H1 (cell line): ENCODE results near the gene PPP2R3A. TPM values are rescaled to one million over a fixed set of nuclear protein-coding genes. Genes with fewer than 3 reads are reported as not detected.

Source experiments
- CTCF ChIA-PET: fragments of 300-600 bp; sonication (Branson Sonifier 250); formaldehyde crosslinking; loops from one replicate; lab custom pipeline; 2021; ENCODE audit not compliant: partially characterized antibody; lab: Charles Lee
- POLR2A ChIA-PET: fragments of 300-600 bp; sonication (Branson Sonifier 250); formaldehyde crosslinking; loops from one replicate; lab custom pipeline; 2021; ENCODE audit warnings: inconsistent platforms; ENCODE audit not compliant: partially characterized antibody; lab: Charles Lee
- DNase-seq, 2 experiments: peaks; one replicate each; pipeline versions ENCODE4 v3.0.0 to v3.0.0-alpha.2; 2010 to 2022; ENCODE audit warnings: low spot score in 2 of 2, low read depth in 1 of 2, mixed read lengths in 1 of 2
- FAIRE-seq: peaks from 2 replicates; lab custom pipeline; 2011; peaks lifted over from hg19 to GRCh38; lab: Jason Lieb, UNC
- H2AFZ ChIP-seq: 2 replicates; pipeline ENCODE4 v1.8.1; 2012; ENCODE audit warnings: low read length, inconsistent platforms
- H2AK5ac ChIP-seq: 2 replicates; pipeline ENCODE4 v1.6.1; 2013; ENCODE audit warnings: low read depth, low read length
- H2BK120ac ChIP-seq: replicated peaks from 2 replicates; pipeline ENCODE3; 2013; ENCODE audit warnings: low read depth, low read length, inconsistent platforms
- H2BK12ac ChIP-seq: 2 replicates; pipeline ENCODE4 v1.6.1; 2013; ENCODE audit warnings: low read depth, low read length
- H2BK15ac ChIP-seq: 2 replicates; pipeline ENCODE4 v1.6.1; 2013; ENCODE audit warnings: low read length
- H2BK20ac ChIP-seq: 2 replicates; pipeline ENCODE4 v1.6.1; 2013; ENCODE audit warnings: low read length
- H2BK5ac ChIP-seq: 2 replicates; pipeline ENCODE4 v1.6.1; 2013; ENCODE audit warnings: low read depth, low read length
- H3K14ac ChIP-seq: 2 replicates; pipeline ENCODE4 v1.6.1; 2013; ENCODE audit warnings: inconsistent platforms; ENCODE audit not compliant: insufficient read length
- H3K18ac ChIP-seq: 2 replicates; pipeline ENCODE4 v1.6.1; 2013; ENCODE audit warnings: low read length; ENCODE audit errors: extremely low read depth
- H3K23ac ChIP-seq: 2 replicates; pipeline ENCODE4 v1.6.1; 2013; ENCODE audit warnings: inconsistent platforms; ENCODE audit not compliant: insufficient read length
- H3K23me2 ChIP-seq: 2 replicates; pipeline ENCODE4 v1.6.1; 2013; ENCODE audit warnings: low read depth, low read length
- H3K27ac ChIP-seq: 2 replicates; pipeline ENCODE4 v1.6.1; 2011; ENCODE audit warnings: low read depth, low read length, inconsistent platforms
- H3K27me3 ChIP-seq, 4 experiments: replicated peaks in 1 of 4; 1 replicate in 1 of 4; 2 replicates in 3 of 4; pipeline versions ENCODE4 v1.6.1 to v1.8.1; 2011 to 2013; ENCODE audit warnings: low read length in 3 of 4, mild to moderate bottlenecking in 3 of 4, inconsistent platforms in 2 of 4, mixed read lengths in 2 of 4, moderate library complexity in 1 of 4; ENCODE audit not compliant: control insufficient read depth in 3 of 4, insufficient read depth in 3 of 4; ENCODE audit errors: extremely low read depth in 1 of 4
- H3K36me3 ChIP-seq, 4 experiments: 2 replicates each; pipeline versions ENCODE4 v1.6.1 to v1.8.1; 2011 to 2013; ENCODE audit warnings: mild to moderate bottlenecking in 4 of 4, low read length in 3 of 4, moderate library complexity in 2 of 4, control low read depth in 1 of 4, inconsistent platforms in 1 of 4; ENCODE audit not compliant: insufficient read depth in 4 of 4, control insufficient read depth in 2 of 4
- H3K4ac ChIP-seq: replicated peaks from 2 replicates; pipeline ENCODE3; 2013; ENCODE audit warnings: low read length, low read depth, mixed read lengths, inconsistent platforms; ENCODE audit not compliant: insufficient read length
- H3K4me1 ChIP-seq, 4 experiments: replicated peaks in 1 of 4; 1 replicate in 1 of 4; 2 replicates in 3 of 4; pipeline versions ENCODE4 v1.6.1 to v1.8.1; 2011 to 2013; ENCODE audit warnings: low read length in 3 of 4, inconsistent platforms in 2 of 4, mixed read lengths in 1 of 4; ENCODE audit not compliant: insufficient read depth in 4 of 4, control insufficient read depth in 3 of 4
- H3K4me2 ChIP-seq, 2 experiments: 2 replicates each; pipeline versions ENCODE4 v1.6.1 to v1.8.1; 2011 to 2013; ENCODE audit warnings: low read depth in 2 of 2, low read length in 2 of 2, control low read depth in 1 of 2, inconsistent platforms in 1 of 2, mild to moderate bottlenecking in 1 of 2; ENCODE audit not compliant: insufficient read depth in 1 of 2
- H3K4me3 ChIP-seq, 4 experiments: fragments of 200-600, 300-600 bp in 1 of 4; sonication (generic), shearing (Covaris generic), sonication (Bioruptor Twin) in 1 of 4; 2 replicates each; pipeline versions ENCODE4 v1.5.1 to v1.8.1; 2011 to 2016; ENCODE audit warnings: low read length in 4 of 4, low read depth in 3 of 4, control low read depth in 2 of 4, inconsistent platforms in 2 of 4, mild to moderate bottlenecking in 2 of 4, mixed read lengths in 1 of 4, moderate library complexity in 1 of 4; ENCODE audit not compliant: insufficient read depth in 2 of 4; ENCODE audit errors: extremely low read depth in 1 of 4
- H3K56ac ChIP-seq: replicated peaks from 2 replicates; pipeline ENCODE3; 2013; ENCODE audit warnings: low read depth, mild to moderate bottlenecking, mixed read lengths, low read length, inconsistent platforms; ENCODE audit not compliant: insufficient read length
- H3K79me1 ChIP-seq: 2 replicates; pipeline ENCODE4 v1.6.1; 2013; ENCODE audit warnings: low read depth, low read length, control low read depth
- H3K79me2 ChIP-seq, 2 experiments: 2 replicates each; pipeline versions ENCODE4 v1.6.1 to v1.8.1; 2012 to 2013; ENCODE audit warnings: low read length in 2 of 2, mild to moderate bottlenecking in 2 of 2, inconsistent platforms in 1 of 2; ENCODE audit not compliant: insufficient read depth in 2 of 2, control insufficient read depth in 1 of 2
- H3K9ac ChIP-seq, 4 experiments: replicated peaks in 1 of 4; 1 replicate in 1 of 4; 2 replicates in 3 of 4; pipeline versions ENCODE4 v1.6.1 to v1.8.1; 2011 to 2013; ENCODE audit warnings: low read depth in 3 of 4, low read length in 3 of 4, control low read depth in 2 of 4, mild to moderate bottlenecking in 2 of 4, moderate library complexity in 2 of 4, inconsistent platforms in 1 of 4; ENCODE audit errors: extremely low read depth in 1 of 4
- H3K9me3 ChIP-seq, 2 experiments: 2 replicates each; pipeline versions ENCODE4 v1.6.1 to v1.8.1; 2012 to 2013; ENCODE audit warnings: mild to moderate bottlenecking in 2 of 2, moderate library complexity in 2 of 2, control low read depth in 1 of 2, inconsistent platforms in 1 of 2, low read depth in 1 of 2, low read length in 1 of 2, mixed read lengths in 1 of 2; ENCODE audit not compliant: insufficient read depth in 2 of 2
- H4K20me1 ChIP-seq, 2 experiments: replicated peaks in 1 of 2; 2 replicates each; pipeline versions ENCODE3 to v1.8.1; 2011 to 2013; ENCODE audit warnings: inconsistent platforms in 2 of 2, low read length in 2 of 2, mild to moderate bottlenecking in 1 of 2; ENCODE audit not compliant: insufficient read depth in 2 of 2, control insufficient read depth in 1 of 2
- H4K5ac ChIP-seq: 2 replicates; pipeline ENCODE4 v1.6.1; 2013; ENCODE audit warnings: low read length, low read depth, mixed read lengths, inconsistent platforms; ENCODE audit not compliant: insufficient read length
- H4K8ac ChIP-seq: 2 replicates; pipeline ENCODE4 v1.8.0; 2013; ENCODE audit warnings: mild to moderate bottlenecking, moderate library complexity, low read length, inconsistent platforms; ENCODE audit not compliant: insufficient read depth; ENCODE audit errors: extremely low read depth
- H4K91ac ChIP-seq: replicated peaks from 2 replicates; pipeline ENCODE3; 2013; ENCODE audit warnings: low read length, mixed read lengths, inconsistent platforms; ENCODE audit not compliant: insufficient read length
- POLR2A ChIP-seq, 2 experiments: IDR thresholded peaks; 1 replicate in 1 of 2; 2 replicates in 1 of 2; pipeline ENCODE4 v1.6.1; 2011; ENCODE audit warnings: low read depth in 2 of 2, low read length in 2 of 2, mild to moderate bottlenecking in 2 of 2; ENCODE audit errors: control extremely low read depth in 1 of 2
- POU5F1 ChIP-seq: IDR thresholded peaks from 2 replicates; pipeline ENCODE4 v1.6.1; 2011; ENCODE audit warnings: low read depth, mild to moderate bottlenecking, low read length, moderate library complexity
- RNF2 ChIP-seq: fragments of 200-900, 300-1000 bp; sonication (generic); IDR thresholded peaks from 2 replicates; pipeline ENCODE4 v1.7.1; 2016; ENCODE audit warnings: borderline replicate concordance, low read depth, mild to moderate bottlenecking, antibody characterized with exemption, low read length; ENCODE audit not compliant: poor library complexity, severe bottlenecking; ENCODE audit errors: missing control alignments
- SP4 ChIP-seq: IDR thresholded peaks from 2 replicates; pipeline ENCODE4 v1.6.1; 2012; ENCODE audit warnings: low read length, inconsistent platforms
- WGBS, 2 experiments: shearing (Covaris generic) in 1 of 2; methylation state at CpG; one replicate each; pipeline versions ENCODE4 v1.1.6 to v1.1.7; 2013 to 2015; ENCODE audit warnings: low lambda C conversion rate in 2 of 2, mixed read lengths in 2 of 2, inconsistent platforms in 1 of 2, low coverage in 1 of 2, missing lambda C conversion rate in 1 of 2; ENCODE audit not compliant: insufficient replicate concordance in 2 of 2, insufficient coverage in 1 of 2, insufficient read length in 1 of 2; ENCODE audit errors: extremely low coverage in 1 of 2, missing lambda C conversion rate in 1 of 2; 5-methylcytosine and 5-hydroxymethylcytosine counted together
- polyA plus RNA-seq, 7 experiments: library from polyadenylated mRNA; depleted of rRNA in 3 of 7; stranded (reverse) in 5 of 7; unstranded in 2 of 7; fragments of >200 nt in 5 of 7; fragments of 200-250 nt in 2 of 7; gene quantifications; 1 replicate in 5 of 7; 2 replicates in 1 of 7; 4 replicates in 1 of 7; pipeline versions ENCODE4 v1.2.1 to v1.2.3, GENCODE V29; 2011 to 2013; ENCODE audit warnings: missing spikeins in 2 of 7, mixed read lengths in 2 of 7
- total RNA-seq: library from RNA; stranded (reverse); fragmentation: NEBNext Ultra II Directional; extraction: Animal tissue kit (Norgen Biotek cat#: 25700); gene quantifications from 2 replicates; pipeline ENCODE4 v1.2.1, GENCODE V29; 2021

The PPP2R3A gene
- total and polyA plus RNA-seq, 2 of the 8 experiments (the other 6 are each of a cell fraction or from before 2014, with no cell fraction given), result 4.1 to 15.2 TPM

DNA sequence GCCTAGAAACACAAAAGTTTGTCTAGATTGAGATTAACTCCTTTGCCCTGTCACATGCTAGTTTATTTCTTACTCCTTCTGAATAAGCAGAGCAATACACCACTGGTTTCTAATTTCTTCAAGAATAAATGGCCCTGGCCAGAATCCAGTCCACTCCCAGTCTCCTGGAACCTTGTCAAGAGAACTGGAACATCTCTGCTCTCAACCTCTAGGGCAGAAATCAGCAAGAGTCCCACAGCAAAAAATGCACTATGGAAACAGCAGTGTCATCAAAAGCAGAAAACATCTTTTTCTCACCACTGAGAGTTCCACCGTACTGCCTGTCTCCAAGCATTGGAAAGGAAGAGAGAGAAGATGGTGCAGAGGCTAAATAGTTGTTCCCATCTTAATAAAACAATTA, 35.9 kb upstream of the PPP2R3A start:
- CTCF ChIA-PET, result no interaction called here
- H3K27me3 ChIP-seq, result no peaks in the 10 kb centered on the region

More for the DNA sequence above, 35.9 kb upstream of the PPP2R3A start:
- H3K4me3 ChIP-seq, result no peak overlapping the region
- H2AFZ ChIP-seq, result no peak overlapping the region
- H3K4ac ChIP-seq, result no peak overlapping the region
- H3K14ac ChIP-seq, result no peak overlapping the region
- H2BK5ac ChIP-seq, result no peak overlapping the region
- no peak overlapping the region for H3K4me2 ChIP-seq
- H4K91ac ChIP-seq, result no peak overlapping the region
- no peak overlapping the region for H2BK120ac ChIP-seq
- no peaks in the 10 kb centered on the region for H3K4me1 ChIP-seq
- H2BK15ac ChIP-seq, result no peak overlapping the region
- 93% methylated on average over 1 of the region's 1 CpG; no CpG with 5 or more reads in 1 of the 2 experiments for WGBS, 2 experiments
- POLR2A ChIA-PET, result no interaction called here
- no peak overlapping the region for H3K23ac ChIP-seq
- H3K27ac ChIP-seq, result no peak overlapping the region
- no peak overlapping the region for H3K18ac ChIP-seq
- no peaks in the 10 kb centered on the region for H3K79me2 ChIP-seq
- H3K36me3 ChIP-seq, result no peaks in the 10 kb centered on the region
- H4K20me1 ChIP-seq, result no peaks in the 10 kb centered on the region
- H3K79me1 ChIP-seq, result no peaks in the 10 kb centered on the region
- no peak overlapping the region for H3K9ac ChIP-seq
- H3K56ac ChIP-seq, result no peak overlapping the region
- H2AK5ac ChIP-seq, result no peak overlapping the region
- no peak for FAIRE-seq
- DNase-seq, result no peak
- H3K23me2 ChIP-seq, result no peaks in the 10 kb centered on the region; the same call in 1 of the 2 replicates
- no peak overlapping the region for H2BK12ac ChIP-seq
- no peak overlapping the region for H4K8ac ChIP-seq
- H2BK20ac ChIP-seq, result no peak overlapping the region
- no peak for TF ChIP-seq SP4
- no peak for TF ChIP-seq POU5F1
- no peak for TF ChIP-seq POLR2A (IDR thresholded peaks at IDR 0.05; ENCODE audit: control extremely low read depth in 1 of 2, low read depth in 2 of 2, low read length in 2 of 2)
- no peak for TF ChIP-seq RNF2
- TF ChIP-seq, all 59 proteins: peak for 0
- Histone ChIP-seq H3K9me3 (no peaks in the 10 kb centered on the region), H4K5ac (no peak overlapping the region)
